GM13977 (cell line): ENCODE data around the gene LRRC4C.

Experiments
- DNase-seq: peaks from one replicate; pipeline ENCODE4 v3.0.0; 2012; ENCODE audit warnings: low spot score
- CTCF ChIP-seq: IDR thresholded peaks from 2 replicates; pipeline ENCODE4 v1.5.1; 2012; ENCODE audit warnings: mild to moderate bottlenecking, control low read depth; ENCODE audit not compliant: insufficient read depth; ENCODE audit errors: extremely low read depth, missing control alignments
- in situ Hi-C: fragments of 300-500 bp; cut with MboI; formaldehyde crosslinking; loops from one replicate; pipeline ENCODE4 v1.12.0; 2022; ENCODE audit warnings: low sequenced_read_pairs, low pct_unique_long_range_greater_than_20kb, mixed read lengths, inconsistent platforms; ENCODE audit not compliant: unreplicated experiment

The LRRC4C gene

GRCh38 chr11:40269865-40270264 lies 1189.6 kb downstream of the LRRC4C start:
- in situ Hi-C loops: no loop called here
- no peak for DNase-seq
- no peak for TF ChIP-seq CTCF

- no peak for DNase-seq
- no peak for TF ChIP-seq CTCF
- in situ Hi-C loops: no loop called here
These were observed 1190.9 kb downstream of the LRRC4C start for GRCh38 chr11:40268551-40268950.

GRCh38 chr11:40255457-40255856 lies 1204.0 kb downstream of the LRRC4C start:
- DNase-seq: no peak
- TF ChIP-seq CTCF: no peak
- in situ Hi-C loops: no loop called here

- in situ Hi-C loops: no loop called here
- no peak for DNase-seq
- no peak for TF ChIP-seq CTCF
These were observed 1206.3 kb downstream of the LRRC4C start for GRCh38 chr11:40253166-40253565.

- TF ChIP-seq CTCF: no peak
- in situ Hi-C loops: no loop called here
- no peak for DNase-seq
These were observed 1207.2 kb downstream of the LRRC4C start for GRCh38 chr11:40252236-40252635.

DNA sequence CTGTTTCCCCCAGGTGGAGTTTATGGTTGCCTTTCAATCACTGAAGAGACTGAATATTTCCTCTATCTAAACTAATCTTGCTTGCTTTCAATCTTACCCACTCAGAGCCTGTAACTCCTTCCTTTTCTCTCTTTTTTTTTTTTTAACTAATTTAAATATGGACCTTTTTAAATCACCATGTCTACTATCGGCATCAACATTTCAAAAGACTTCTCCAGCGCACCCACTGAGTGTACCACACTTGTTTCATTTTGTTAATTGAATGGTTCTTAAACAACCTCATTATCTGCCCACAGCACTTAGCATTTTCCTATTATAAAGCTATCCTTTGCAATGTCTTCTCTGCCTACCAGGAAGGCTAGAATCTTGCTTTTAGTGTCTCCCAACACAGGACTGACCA lies 1212.5 kb downstream of the LRRC4C start:
- DNase-seq: no peak
- in situ Hi-C loops: no loop called here
- TF ChIP-seq CTCF: no peak

- in situ Hi-C loops: no loop called here
- TF ChIP-seq CTCF: no peak
- DNase-seq: peak; percentile 13
These were observed 1217.9 kb downstream of the LRRC4C start for GRCh38 chr11:40241524-40242051.
